PC-9 (cell line): Measurements from ENCODE around the gene CEP89.

Experiments
- EZH2 ChIP-seq: fragments of 200-600 bp; sonication (generic); IDR thresholded peaks from 2 replicates; pipeline ENCODE4 v1.8.0; 2017; ENCODE audit warnings: antibody characterized with exemption, low read depth
- TF ChIP-seq, protein P1 (sequence below): fragments of 200-600 bp; sonication (generic); conservative IDR thresholded peaks from 2 replicates; pipeline ENCODE4 v1.6.1; 2017; ENCODE audit warnings: mixed run types, antibody characterized with exemption, mild to moderate bottlenecking, moderate library complexity

DNA sequence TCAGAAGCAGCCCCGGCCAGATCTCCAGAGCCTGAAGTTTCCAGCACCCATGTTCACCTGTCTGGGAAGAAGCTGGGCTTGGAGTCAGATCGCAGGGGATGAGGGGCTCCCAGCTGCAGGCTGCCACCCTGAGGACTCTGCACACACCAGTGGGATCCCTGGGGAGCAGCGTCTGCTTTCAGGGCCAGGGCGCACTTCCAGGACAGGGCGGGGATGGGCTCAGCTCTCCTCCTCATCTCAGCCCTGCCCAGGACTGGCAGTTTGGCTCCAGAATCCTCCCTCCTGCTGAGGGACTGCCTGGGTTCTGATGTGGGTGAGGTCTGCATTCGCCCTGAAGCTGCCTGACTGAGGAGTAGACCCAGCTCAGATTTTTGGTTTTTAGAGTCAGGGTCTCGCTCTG is 105.7 kb downstream of the CEP89 start:
- TF ChIP-seq, protein P1, sequence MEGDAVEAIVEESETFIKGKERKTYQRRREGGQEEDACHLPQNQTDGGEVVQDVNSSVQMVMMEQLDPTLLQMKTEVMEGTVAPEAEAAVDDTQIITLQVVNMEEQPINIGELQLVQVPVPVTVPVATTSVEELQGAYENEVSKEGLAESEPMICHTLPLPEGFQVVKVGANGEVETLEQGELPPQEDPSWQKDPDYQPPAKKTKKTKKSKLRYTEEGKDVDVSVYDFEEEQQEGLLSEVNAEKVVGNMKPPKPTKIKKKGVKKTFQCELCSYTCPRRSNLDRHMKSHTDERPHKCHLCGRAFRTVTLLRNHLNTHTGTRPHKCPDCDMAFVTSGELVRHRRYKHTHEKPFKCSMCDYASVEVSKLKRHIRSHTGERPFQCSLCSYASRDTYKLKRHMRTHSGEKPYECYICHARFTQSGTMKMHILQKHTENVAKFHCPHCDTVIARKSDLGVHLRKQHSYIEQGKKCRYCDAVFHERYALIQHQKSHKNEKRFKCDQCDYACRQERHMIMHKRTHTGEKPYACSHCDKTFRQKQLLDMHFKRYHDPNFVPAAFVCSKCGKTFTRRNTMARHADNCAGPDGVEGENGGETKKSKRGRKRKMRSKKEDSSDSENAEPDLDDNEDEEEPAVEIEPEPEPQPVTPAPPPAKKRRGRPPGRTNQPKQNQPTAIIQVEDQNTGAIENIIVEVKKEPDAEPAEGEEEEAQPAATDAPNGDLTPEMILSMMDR: no peak
- TF ChIP-seq EZH2: no peak
